Body of pancreas (tissue), 4 donors: ENCODE data around the gene RBMS1.
"Not testable (repeated sequence)": the region's sequence is repeated elsewhere in the genome, so short reads cannot be mapped to it uniquely, and the experiment has no call there.

ENCODE experiments used
- CTCF ChIP-seq, 7 experiments: fragments of 450-650 bp in 4 of 7; fragments of 200-600 bp in 3 of 7; sonication (generic) in 3 of 7; IDR thresholded peaks; one replicate each; pipeline ENCODE4 v1.5.1; 2016 to 2019; ENCODE audit warnings: antibody characterized with exemption in 7 of 7
- POLR2A ChIP-seq, 3 donors: fragments of 450-650 bp; IDR thresholded peaks; one replicate each; pipeline ENCODE4 v1.6.1; 2016; ENCODE audit warnings: antibody characterized with exemption in 3 of 3, mild to moderate bottlenecking in 2 of 3

GRCh38 chr2:160421646-160422501, 71.7 kb downstream of the RBMS1 start:
- not testable (repeated sequence) for TF ChIP-seq CTCF, POLR2A (IDR thresholded peaks at IDR 0.05)
